OCI-LY3 (cell line): ENCODE results near the gene NCOA5.
A peak's percentile ranks its signal among the peaks of the same experiment; 100 is the strongest.

Source experiments
- H2AFZ ChIP-seq: fragments of 200-600, 300-600 bp; shearing (Covaris generic); 2 replicates; pipeline ENCODE4 v1.6.0; 2014; ENCODE audit warnings: antibody characterized with exemption, low read depth, low read length
- H3K27ac ChIP-seq: fragments of 200-600, 300-600 bp; sonication (generic); 2 replicates; pipeline ENCODE4 v1.5.1; 2014; ENCODE audit warnings: mild to moderate bottlenecking, low read length, moderate library complexity, mixed read lengths
- H3K27me3 ChIP-seq: fragments of 200-600, 300-600 bp; sonication (generic); 2 replicates; pipeline ENCODE4 v1.6.1; 2014; ENCODE audit warnings: low read depth, low read length, mixed read lengths
- H3K36me3 ChIP-seq: fragments of 200-600, 300-600 bp; sonication (generic); replicated peaks from 2 replicates; pipeline ENCODE3; 2014; ENCODE audit warnings: low read depth, low read length, mixed read lengths
- H3K4me1 ChIP-seq: fragments of 300-600, 200-600 bp; sonication (generic); 2 replicates; pipeline ENCODE4 v1.6.1; 2014; ENCODE audit warnings: low read length, mixed read lengths
- H3K4me2 ChIP-seq: fragments of 200-600, 300-600 bp; sonication (generic); 2 replicates; pipeline ENCODE4 v1.6.1; 2014; ENCODE audit warnings: low read length, mixed read lengths
- H3K4me3 ChIP-seq: fragments of 300-600, 200-600 bp; sonication (generic); 2 replicates; pipeline ENCODE4 v1.5.1; 2014; ENCODE audit warnings: antibody characterized with exemption, mild to moderate bottlenecking, low read length, moderate library complexity
- H3K79me2 ChIP-seq: fragments of 300-600, 200-600 bp; shearing (Covaris generic); 2 replicates; pipeline ENCODE4 v1.6.1; 2014; ENCODE audit warnings: mild to moderate bottlenecking, low read length, mixed read lengths
- H3K9ac ChIP-seq: fragments of 300-600, 200-600 bp; shearing (Covaris generic); 2 replicates; pipeline ENCODE4 v1.6.0; 2014; ENCODE audit warnings: mild to moderate bottlenecking, low read length, moderate library complexity
- H3K9me3 ChIP-seq: fragments of 200-600, 300-600 bp; shearing (Covaris generic); 2 replicates; pipeline ENCODE4 v1.6.1; 2014; ENCODE audit warnings: low read length, mixed read lengths; ENCODE audit not compliant: insufficient read depth
- H4K20me1 ChIP-seq: fragments of 200-600, 300-600 bp; sonication (generic); 2 replicates; pipeline ENCODE4 v1.6.1; 2016; ENCODE audit warnings: low read length, mixed read lengths; ENCODE audit not compliant: insufficient read depth
- CTCF ChIP-seq: fragments of 200-600, 300-600 bp; sonication (generic); IDR thresholded peaks from 2 replicates; pipeline ENCODE4 v1.5.1; 2014; ENCODE audit warnings: antibody characterized with exemption, low read length, low read depth
- EZH2phosphoT487 ChIP-seq: fragments of 200-600 bp; shearing (Covaris generic); IDR thresholded peaks from 2 replicates; pipeline ENCODE4 v1.6.1; 2018; ENCODE audit warnings: antibody characterized with exemption, mixed run types, low read depth

Gene NCOA5

GRCh38 chr20:46017272-46017671, 72.5 kb downstream of the NCOA5 start:
- TF ChIP-seq CTCF (no peak), EZH2phosphoT487 (no peak)
- Histone ChIP-seq H3K36me3 (no peaks in the 10 kb centered on the region), H3K4me3 (no peak overlapping the region)

GRCh38 chr20:46014517-46015396, 75.0 kb downstream of the NCOA5 start:
- no peak for TF ChIP-seq CTCF
- TF ChIP-seq EZH2phosphoT487 = no peak

More at GRCh38 chr20:46017272-46017671, 72.5 kb downstream of the NCOA5 start:
- Histone ChIP-seq H3K27ac (no peak overlapping the region), H3K4me2 (no peak overlapping the region), H2AFZ (no peak overlapping the region), H4K20me1 (no peaks in the 10 kb centered on the region), H3K79me2 (no peaks in the 10 kb centered on the region), H3K4me1 (peaks cover 16% of the 10 kb centered on the region), H3K9me3 (no peaks in the 10 kb centered on the region), H3K9ac (no peak overlapping the region), H3K27me3 (peaks cover 11% of the 10 kb centered on the region; the same call in 1 of the 2 replicates)

GRCh38 chr20:46013829-46014516, 75.8 kb downstream of the NCOA5 start:
- TF ChIP-seq CTCF = peak; percentile 96
- TF ChIP-seq EZH2phosphoT487 = no peak
- Histone ChIP-seq H3K4me2 (peak overlapping the region; percentile 81), H3K9me3 (no peaks in the 10 kb centered on the region), H3K27ac (no peak overlapping the region), H3K27me3 (peaks cover 12% of the 10 kb centered on the region; the same call in 1 of the 2 replicates), H3K79me2 (no peaks in the 10 kb centered on the region), H3K4me3 (peak overlapping the region; percentile 68), H3K4me1 (peaks cover 12% of the 10 kb centered on the region), H3K36me3 (no peaks in the 10 kb centered on the region), H2AFZ (peak overlapping the region; percentile 55; the same call in 1 of the 2 replicates), H3K9ac (no peak overlapping the region), H4K20me1 (no peaks in the 10 kb centered on the region)

More at GRCh38 chr20:46014517-46015396, 75.0 kb downstream of the NCOA5 start:
- Histone ChIP-seq H4K20me1 (no peaks in the 10 kb centered on the region), H3K27me3 (peaks cover 11% of the 10 kb centered on the region; the same call in 1 of the 2 replicates), H3K36me3 (no peaks in the 10 kb centered on the region), H3K27ac (no peak overlapping the region), H3K4me3 (peak overlapping the region; percentile 68), H2AFZ (0 out of 2 replicates have a peak overlapping the region, but pooled peaks have one; percentile 10), H3K79me2 (no peaks in the 10 kb centered on the region), H3K4me2 (peak overlapping the region; percentile 81), H3K4me1 (peaks cover 10% of the 10 kb centered on the region), H3K9ac (no peak overlapping the region), H3K9me3 (no peaks in the 10 kb centered on the region)

DNA sequence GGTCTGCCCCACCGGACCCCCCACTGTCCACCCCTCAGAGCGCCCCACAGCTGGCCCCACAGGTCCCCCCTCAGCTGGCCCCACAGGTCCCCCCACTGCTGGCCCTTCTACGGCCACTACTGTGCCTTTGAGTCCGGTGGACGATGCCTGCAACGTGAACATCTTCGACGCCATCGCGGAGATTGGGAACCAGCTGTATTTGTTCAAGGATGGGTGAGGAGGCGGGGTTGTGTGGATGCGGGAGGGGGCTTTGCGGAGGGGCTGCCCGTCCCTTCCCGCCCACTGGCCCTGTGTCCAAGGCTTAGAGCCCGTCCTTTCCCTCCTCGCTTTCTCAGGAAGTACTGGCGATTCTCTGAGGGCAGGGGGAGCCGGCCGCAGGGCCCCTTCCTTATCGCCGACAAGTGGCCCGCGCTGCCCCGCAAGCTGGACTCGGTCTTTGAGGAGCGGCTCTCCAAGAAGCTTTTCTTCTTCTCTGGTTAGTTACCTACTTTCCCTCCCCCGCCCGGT, 76.4 kb downstream of the NCOA5 start:
- no peak overlapping the region for H3K9ac ChIP-seq
- H2AFZ ChIP-seq = no peak overlapping the region
- peaks cover 18% of the 10 kb centered on the region for H3K4me1 ChIP-seq
- peak overlapping the region; percentile 81 for H3K4me2 ChIP-seq
- H4K20me1 ChIP-seq = no peaks in the 10 kb centered on the region
- H3K36me3 ChIP-seq = no peaks in the 10 kb centered on the region
- H3K27me3 ChIP-seq = peaks cover 14% of the 10 kb centered on the region; the same call in 1 of the 2 replicates
- H3K79me2 ChIP-seq = no peaks in the 10 kb centered on the region
- H3K4me3 ChIP-seq = no peak overlapping the region
- no peaks in the 10 kb centered on the region for H3K9me3 ChIP-seq
- no peak overlapping the region for H3K27ac ChIP-seq
- TF ChIP-seq CTCF = no peak
- TF ChIP-seq EZH2phosphoT487 = no peak
